ENCODE results near the gene CCDC80.

The CCDC80 gene

GRCh38 chr3:112656043-112656442, 15.1 kb upstream of the CCDC80 start:
- TF ChIP-seq CTCF (IDR thresholded peaks at IDR 0.05; ENCODE audit: control insufficient read depth, insufficient read depth, low read depth, low read length, missing control alignments): no peak
- H3K4me3 ChIP-seq (ENCODE audit: control insufficient read depth, low read depth, low read length): no peak overlapping the region
- DNase-seq (ENCODE audit: low read depth): no peak

GRCh38 chr3:112654979-112655378, 14.0 kb upstream of the CCDC80 start:
- TF ChIP-seq CTCF (IDR thresholded peaks at IDR 0.05; ENCODE audit: control insufficient read depth, insufficient read depth, low read depth, low read length, missing control alignments): peak; percentile 29
- no peak overlapping the region for H3K4me3 ChIP-seq (ENCODE audit: control insufficient read depth, low read depth, low read length)
- no peak for DNase-seq (ENCODE audit: low read depth)

- no peak for DNase-seq (ENCODE audit: low read depth)
- no peak for TF ChIP-seq CTCF (IDR thresholded peaks at IDR 0.05; ENCODE audit: control insufficient read depth, insufficient read depth, low read depth, low read length, missing control alignments)
- no peak overlapping the region for H3K4me3 ChIP-seq (ENCODE audit: control insufficient read depth, low read depth, low read length)
These were observed 13.5 kb upstream of the CCDC80 start for GRCh38 chr3:112654492-112654891.

GRCh38 chr3:112653881-112654300, 12.9 kb upstream of the CCDC80 start:
- peak; percentile 64 for DNase-seq (ENCODE audit: low read depth)
- TF ChIP-seq CTCF (IDR thresholded peaks at IDR 0.05; ENCODE audit: control insufficient read depth, insufficient read depth, low read depth, low read length, missing control alignments): no peak
- H3K4me3 ChIP-seq (ENCODE audit: control insufficient read depth, low read depth, low read length): no peak overlapping the region

- TF ChIP-seq CTCF (IDR thresholded peaks at IDR 0.05; ENCODE audit: control insufficient read depth, insufficient read depth, low read depth, low read length, missing control alignments): no peak
- DNase-seq (ENCODE audit: low read depth): peak; percentile 97
- no peak overlapping the region for H3K4me3 ChIP-seq (ENCODE audit: control insufficient read depth, low read depth, low read length)
These were observed 12.4 kb upstream of the CCDC80 start for GRCh38 chr3:112653209-112653871.

- TF ChIP-seq CTCF (IDR thresholded peaks at IDR 0.05; ENCODE audit: control insufficient read depth, insufficient read depth, low read depth, low read length, missing control alignments): no peak
- peak; percentile 61 for DNase-seq (ENCODE audit: low read depth)
- no peak overlapping the region for H3K4me3 ChIP-seq (ENCODE audit: control insufficient read depth, low read depth, low read length)
These were observed 10.6 kb upstream of the CCDC80 start for GRCh38 chr3:112651516-112651915.
